ENCODE results near the gene GPC6.

- TF ChIP-seq CTCF (IDR thresholded peaks at IDR 0.05; ENCODE audit: low read length) (no peak), EZH2 (IDR thresholded peaks at IDR 0.05; ENCODE audit: borderline replicate concordance, low read length) (no peak)
Observed at GRCh38 chr13:93778548-93778947, 551.9 kb downstream of the GPC6 start.

Measured in OCI-LY1 (cell line).